Suprapubic skin (tissue), 4 donors: ENCODE measurements around the gene HECTD1. TPM values are rescaled to one million over a fixed set of nuclear protein-coding genes. Genes with fewer than 3 reads are reported as not detected.

Experiments
- DNase-seq, 2 donors: peaks; one replicate each; pipeline ENCODE4 v3.0.0-alpha.2; 2019; ENCODE audit warnings: low spot score in 2 of 2
- H3K27ac ChIP-seq: fragments of 200-600 bp; sonication (generic); one replicate; pipeline ENCODE4 v1.5.1; 2019
- H3K27me3 ChIP-seq: fragments of 200-600 bp; sonication (generic); one replicate; pipeline ENCODE4 v1.5.1; 2019
- H3K36me3 ChIP-seq: fragments of 200-600 bp; sonication (generic); one replicate; pipeline ENCODE4 v1.5.1; 2019
- H3K4me1 ChIP-seq: fragments of 200-600 bp; sonication (generic); one replicate; pipeline ENCODE4 v1.5.1; 2019
- H3K4me3 ChIP-seq: fragments of 200-600 bp; sonication (generic); one replicate; pipeline ENCODE4 v1.5.1; 2019; ENCODE audit warnings: mild to moderate bottlenecking
- H3K9me3 ChIP-seq: fragments of 200-600 bp; sonication (generic); one replicate; pipeline ENCODE4 v1.5.1; 2019
- EP300 ChIP-seq: sonication (generic); formaldehyde crosslinking; IDR thresholded peaks from one replicate; pipeline ENCODE4 v1.6.1; 2017; ENCODE audit warnings: antibody characterized with exemption
- POLR2A ChIP-seq, 2 donors: fragments of 450-650 bp; IDR thresholded peaks; one replicate each; pipeline ENCODE4 v1.6.1; 2017; ENCODE audit warnings: antibody characterized with exemption in 2 of 2, mild to moderate bottlenecking in 2 of 2, moderate library complexity in 2 of 2
- POLR2AphosphoS5 ChIP-seq, 3 donors: sonication (generic); formaldehyde crosslinking; IDR thresholded peaks; one replicate each; pipeline ENCODE4 v1.6.1; 2017; ENCODE audit warnings: antibody characterized with exemption in 3 of 3
- WGBS: methylation state at CpG from one replicate; pipeline ENCODE4 v1.1.5; 2018; 5-methylcytosine and 5-hydroxymethylcytosine counted together
- total RNA-seq, 4 donors: library from RNA; depleted of rRNA; stranded (reverse); fragments of >200 nt; gene quantifications; one replicate each; pipeline ENCODE4 v1.1.0, GENCODE V29; 2016
- TF ChIP-seq, protein P1 (sequence below), 2 donors: fragments of 200-600 bp in 1 of 2; fragments of 450-650 bp in 1 of 2; sonication (generic) in 1 of 2; IDR thresholded peaks; one replicate each; pipeline ENCODE4 v1.5.1; 2016 to 2019; ENCODE audit warnings: antibody characterized with exemption in 2 of 2, mild to moderate bottlenecking in 1 of 2, moderate library complexity in 1 of 2

HECTD1 gene
- total RNA-seq, 4 donors from 2014 or later = 197 to 442 (median 271) TPM

GRCh38 chr14:31125231-31125630, 82.4 kb downstream of the HECTD1 start:
- H3K4me1 ChIP-seq = no peaks in the 10 kb centered on the region
- no peaks in the 10 kb centered on the region for H3K27me3 ChIP-seq
- 94% methylated on average over 6 of the region's 6 CpGs for WGBS
- H3K4me3 ChIP-seq = no peak overlapping the region
- TF ChIP-seq, protein P1, sequence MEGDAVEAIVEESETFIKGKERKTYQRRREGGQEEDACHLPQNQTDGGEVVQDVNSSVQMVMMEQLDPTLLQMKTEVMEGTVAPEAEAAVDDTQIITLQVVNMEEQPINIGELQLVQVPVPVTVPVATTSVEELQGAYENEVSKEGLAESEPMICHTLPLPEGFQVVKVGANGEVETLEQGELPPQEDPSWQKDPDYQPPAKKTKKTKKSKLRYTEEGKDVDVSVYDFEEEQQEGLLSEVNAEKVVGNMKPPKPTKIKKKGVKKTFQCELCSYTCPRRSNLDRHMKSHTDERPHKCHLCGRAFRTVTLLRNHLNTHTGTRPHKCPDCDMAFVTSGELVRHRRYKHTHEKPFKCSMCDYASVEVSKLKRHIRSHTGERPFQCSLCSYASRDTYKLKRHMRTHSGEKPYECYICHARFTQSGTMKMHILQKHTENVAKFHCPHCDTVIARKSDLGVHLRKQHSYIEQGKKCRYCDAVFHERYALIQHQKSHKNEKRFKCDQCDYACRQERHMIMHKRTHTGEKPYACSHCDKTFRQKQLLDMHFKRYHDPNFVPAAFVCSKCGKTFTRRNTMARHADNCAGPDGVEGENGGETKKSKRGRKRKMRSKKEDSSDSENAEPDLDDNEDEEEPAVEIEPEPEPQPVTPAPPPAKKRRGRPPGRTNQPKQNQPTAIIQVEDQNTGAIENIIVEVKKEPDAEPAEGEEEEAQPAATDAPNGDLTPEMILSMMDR (IDR thresholded peaks at IDR 0.05) = no peak
- TF ChIP-seq POLR2AphosphoS5 (IDR thresholded peaks at IDR 0.05) = no peak
- no peak for TF ChIP-seq EP300
- TF ChIP-seq POLR2A (IDR thresholded peaks at IDR 0.05) = no peak
- peaks cover 84% of the 10 kb centered on the region for H3K36me3 ChIP-seq
- no peak for DNase-seq
- H3K9me3 ChIP-seq = no peaks in the 10 kb centered on the region
- H3K27ac ChIP-seq = no peak overlapping the region

DNA sequence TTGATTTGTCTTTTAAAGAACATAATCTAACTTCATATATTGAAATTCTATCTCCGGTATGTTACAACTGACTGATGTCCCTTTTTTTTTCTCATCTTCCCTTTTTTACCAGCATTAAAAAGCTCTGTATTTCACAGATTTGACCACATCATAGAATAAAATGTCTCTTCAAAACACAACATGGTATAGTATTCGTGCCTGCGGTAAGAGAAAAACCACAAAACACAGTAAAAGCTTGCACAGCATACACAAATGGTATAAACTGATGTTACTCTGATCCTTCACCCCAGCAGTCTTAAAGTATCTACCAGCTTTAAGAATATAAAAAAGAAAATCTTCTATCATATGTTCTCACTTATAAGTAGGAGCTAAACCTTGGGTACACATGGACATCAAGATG, 83.4 kb downstream of the HECTD1 start:
- H3K4me1 ChIP-seq = no peaks in the 10 kb centered on the region
- no peak overlapping the region for H3K4me3 ChIP-seq
- 90% methylated on average over 3 of the region's 3 CpGs for WGBS
- no peak for DNase-seq
- peaks cover 86% of the 10 kb centered on the region for H3K36me3 ChIP-seq
- TF ChIP-seq EP300 (no peak), POLR2AphosphoS5 (IDR thresholded peaks at IDR 0.05) (no peak), POLR2A (IDR thresholded peaks at IDR 0.05) (no peak)
- TF ChIP-seq, protein P1 (IDR thresholded peaks at IDR 0.05) = no peak
- H3K9me3 ChIP-seq = no peaks in the 10 kb centered on the region
- no peaks in the 10 kb centered on the region for H3K27me3 ChIP-seq
- no peak overlapping the region for H3K27ac ChIP-seq

DNA sequence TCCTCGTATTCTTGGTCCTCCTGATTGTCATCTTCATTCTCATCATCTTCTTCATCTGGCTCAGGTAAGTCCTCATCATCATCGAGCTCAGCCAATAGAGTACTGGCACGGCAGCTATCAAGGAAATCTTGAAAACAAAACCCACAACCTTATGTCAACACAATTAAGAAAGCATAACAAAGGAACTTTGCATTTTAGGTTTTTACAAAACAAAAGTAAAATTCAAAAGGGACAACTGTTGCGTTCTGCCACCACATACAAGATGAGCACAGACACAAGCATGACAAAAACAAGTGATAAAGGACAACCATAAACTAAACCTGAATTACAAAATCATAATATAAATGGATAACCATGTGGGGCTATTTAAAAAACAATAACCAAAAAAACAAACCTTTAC, 84.7 kb downstream of the HECTD1 start:
- WGBS = 91% methylated on average over 4 of the region's 4 CpGs

DNA sequence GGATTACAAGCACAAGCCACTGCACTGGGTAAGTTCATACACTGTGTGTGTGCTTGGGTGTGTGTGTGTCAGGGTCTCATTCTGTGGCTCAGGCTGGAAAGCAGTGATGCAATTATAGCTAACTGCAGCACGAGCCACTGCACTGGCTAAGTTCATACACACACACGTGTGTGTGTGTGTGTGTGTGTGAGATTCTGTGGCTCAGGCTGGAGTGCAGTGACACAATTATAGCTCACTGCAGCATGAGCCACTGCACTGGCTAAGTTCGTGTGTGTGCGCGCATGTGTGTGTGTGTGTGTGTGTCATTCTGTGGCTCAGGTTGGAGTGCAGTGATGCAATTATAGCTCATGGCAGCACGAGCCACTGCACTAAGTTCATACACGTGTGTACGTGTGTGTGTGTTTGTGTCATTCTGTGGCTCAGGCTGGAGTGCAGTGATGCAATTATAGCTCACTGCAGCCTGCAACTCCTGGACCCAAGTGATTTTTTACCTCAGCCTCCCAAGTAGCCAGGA, 85.4 kb downstream of the HECTD1 start:
- Histone ChIP-seq H3K4me1 (no peaks in the 10 kb centered on the region), H3K36me3 (peaks cover 86% of the 10 kb centered on the region), H3K27ac (no peak overlapping the region), H3K27me3 (no peaks in the 10 kb centered on the region), H3K4me3 (no peak overlapping the region), H3K9me3 (no peaks in the 10 kb centered on the region)
- TF ChIP-seq EP300 (no peak), POLR2AphosphoS5 (IDR thresholded peaks at IDR 0.05) (no peak), POLR2A (IDR thresholded peaks at IDR 0.05) (no peak)
- TF ChIP-seq, protein P1 (IDR thresholded peaks at IDR 0.05) = no peak
- DNase-seq = no peak
- 85% methylated on average over 5 of the region's 8 CpGs for WGBS

More for the DNA sequence above, 84.7 kb downstream of the HECTD1 start:
- H3K27ac ChIP-seq = no peak overlapping the region
- H3K27me3 ChIP-seq = no peaks in the 10 kb centered on the region
- H3K4me1 ChIP-seq = no peaks in the 10 kb centered on the region
- peaks cover 86% of the 10 kb centered on the region for H3K36me3 ChIP-seq
- no peak for DNase-seq
- no peaks in the 10 kb centered on the region for H3K9me3 ChIP-seq
- no peak overlapping the region for H3K4me3 ChIP-seq
- TF ChIP-seq, protein P1 (IDR thresholded peaks at IDR 0.05) = no peak
- TF ChIP-seq POLR2A (IDR thresholded peaks at IDR 0.05) (no peak), POLR2AphosphoS5 (IDR thresholded peaks at IDR 0.05) (no peak), EP300 (no peak)

DNA sequence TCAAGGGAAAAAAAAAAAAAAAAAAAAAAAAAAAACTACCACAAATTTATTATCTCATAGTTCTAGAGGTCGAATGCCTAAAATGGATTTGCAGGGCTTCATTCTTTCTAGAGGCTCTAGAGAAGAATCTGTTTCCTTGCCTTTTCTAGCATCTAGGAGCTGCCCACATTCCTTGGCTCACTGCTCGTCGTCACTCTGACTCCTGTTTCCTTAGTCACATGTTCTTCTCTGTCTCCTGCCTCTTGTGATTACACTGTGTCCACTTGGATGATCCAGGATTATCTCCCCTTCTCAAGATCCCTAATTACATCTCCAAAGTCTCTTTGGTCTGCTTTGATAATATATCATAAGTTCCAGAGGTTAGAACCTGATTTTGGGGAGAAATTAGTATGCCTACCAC, 88.7 kb downstream of the HECTD1 start:
- no peak for DNase-seq
- 80% methylated on average over 3 of the region's 3 CpGs for WGBS
- Histone ChIP-seq H3K27me3 (no peaks in the 10 kb centered on the region), H3K4me1 (no peaks in the 10 kb centered on the region), H3K4me3 (no peak overlapping the region), H3K27ac (no peak overlapping the region), H3K36me3 (peaks cover 97% of the 10 kb centered on the region), H3K9me3 (no peaks in the 10 kb centered on the region)
- no peak for TF ChIP-seq POLR2A (IDR thresholded peaks at IDR 0.05)
- TF ChIP-seq EP300 = no peak
- TF ChIP-seq, protein P1 (IDR thresholded peaks at IDR 0.05) = no peak
- no peak for TF ChIP-seq POLR2AphosphoS5 (IDR thresholded peaks at IDR 0.05)
